ENCODE data around the gene CALN1. TPM values are rescaled to one million over a fixed set of nuclear protein-coding genes. Genes with fewer than 3 reads are reported as not detected.

The CALN1 gene
- polyA plus RNA-seq, 1 donor from 2014 or later = 7.8 TPM

DNA sequence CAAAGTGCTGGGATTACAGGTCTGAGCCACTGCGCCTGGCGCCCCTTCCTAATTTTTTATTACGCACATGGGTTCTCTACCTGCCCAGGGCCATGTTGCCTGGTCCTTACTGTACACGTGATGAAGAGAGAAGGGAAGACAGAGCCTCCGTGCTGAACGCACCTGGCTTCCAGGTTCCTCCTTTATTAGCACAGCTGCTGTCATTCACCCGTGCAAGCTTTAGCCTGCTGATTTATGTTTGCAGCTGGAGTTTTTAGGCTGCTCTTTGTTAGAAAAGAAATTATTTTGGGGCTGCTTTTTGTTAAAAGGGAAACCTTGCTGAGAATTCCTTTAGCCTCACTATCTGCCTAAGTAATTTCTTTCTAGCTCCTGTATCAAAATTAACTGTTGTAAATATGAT is 417.0 kb downstream of the CALN1 start:
- Histone ChIP-seq H3K9me2 (ENCODE audit: insufficient read depth, low read length) (no peaks in the 10 kb centered on the region), H2AFZ (ENCODE audit: low read depth, low read length) (no peak overlapping the region), H3K4me3 (ENCODE audit: low read length) (no peak overlapping the region), H3K27ac (ENCODE audit: low read length) (no peak overlapping the region), H3K27me3 (ENCODE audit: insufficient read depth, low read depth, low read length) (no peaks in the 10 kb centered on the region), H3K4me2 (ENCODE audit: low read length) (no peak overlapping the region), H3K9ac (ENCODE audit: low read length) (no peak overlapping the region), H3F3A (ENCODE audit: insufficient read depth, low read length, poor library complexity, severe bottlenecking) (no peaks in the 10 kb centered on the region), H4K20me1 (ENCODE audit: insufficient read depth) (no peaks in the 10 kb centered on the region), H3K36me3 (ENCODE audit: insufficient read depth, low read length) (no peaks in the 10 kb centered on the region), H3K9me3 (ENCODE audit: low read length) (no peaks in the 10 kb centered on the region), H3K79me2 (replicated peaks; ENCODE audit: insufficient read depth, low read length) (no peaks in the 10 kb centered on the region)
- TF ChIP-seq EZH2 (IDR thresholded peaks at IDR 0.05; ENCODE audit: borderline replicate concordance, insufficient read depth, low read length, poor library complexity, severe bottlenecking) (no peak), RAD21 (conservative IDR thresholded peaks at IDR 0.05) (no peak), SMC3 (conservative IDR thresholded peaks at IDR 0.05; ENCODE audit: poor library complexity) (no peak), REST (IDR thresholded peaks at IDR 0.05; ENCODE audit: borderline replicate concordance) (no peak), MXI1 (conservative IDR thresholded peaks at IDR 0.05; ENCODE audit: poor library complexity, severe bottlenecking) (no peak), TAF1 (IDR thresholded peaks at IDR 0.05; ENCODE audit: low read depth) (no peak), POLR2AphosphoS5 (IDR thresholded peaks at IDR 0.05) (no peak), CTCF (IDR thresholded peaks at IDR 0.05; ENCODE audit: poor library complexity, severe bottlenecking) (no peak), EP300 (conservative IDR thresholded peaks at IDR 0.05; ENCODE audit: poor library complexity, severe bottlenecking) (no peak)

DNA sequence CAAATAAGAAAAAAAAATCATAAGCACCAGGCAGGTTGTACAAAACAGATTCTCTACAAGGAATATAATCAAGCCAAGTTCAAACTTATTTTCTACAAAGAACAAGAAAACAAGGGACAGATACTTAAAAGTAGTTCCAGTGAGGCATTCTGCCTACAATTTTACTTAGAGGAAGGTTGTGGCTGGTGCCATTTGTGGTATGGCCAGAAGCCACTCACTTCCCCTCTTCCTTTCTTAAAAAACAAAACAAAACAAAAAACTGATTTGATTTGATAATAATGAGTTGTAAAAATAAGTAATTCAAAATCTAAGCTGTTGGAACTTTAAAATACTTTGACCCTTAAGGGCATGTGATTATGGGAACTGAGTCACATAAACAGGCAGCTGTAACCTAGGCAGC is 420.6 kb downstream of the CALN1 start:
- Histone ChIP-seq H3K4me2 (ENCODE audit: low read length) (no peak overlapping the region), H3K36me3 (ENCODE audit: insufficient read depth, low read length) (no peaks in the 10 kb centered on the region), H3K9me3 (ENCODE audit: low read length) (no peaks in the 10 kb centered on the region), H4K20me1 (ENCODE audit: insufficient read depth) (no peaks in the 10 kb centered on the region), H3K4me3 (ENCODE audit: low read length) (no peak overlapping the region), H3K27me3 (ENCODE audit: insufficient read depth, low read depth, low read length) (no peaks in the 10 kb centered on the region), H2AFZ (ENCODE audit: low read depth, low read length) (no peak overlapping the region), H3K27ac (ENCODE audit: low read length) (no peak overlapping the region), H3K9ac (ENCODE audit: low read length) (no peak overlapping the region), H3K79me2 (replicated peaks; ENCODE audit: insufficient read depth, low read length) (no peaks in the 10 kb centered on the region), H3F3A (ENCODE audit: insufficient read depth, low read length, poor library complexity, severe bottlenecking) (no peaks in the 10 kb centered on the region), H3K9me2 (ENCODE audit: insufficient read depth, low read length) (no peaks in the 10 kb centered on the region)
- TF ChIP-seq SMC3 (conservative IDR thresholded peaks at IDR 0.05; ENCODE audit: poor library complexity) (no peak), EP300 (conservative IDR thresholded peaks at IDR 0.05; ENCODE audit: poor library complexity, severe bottlenecking) (no peak), REST (IDR thresholded peaks at IDR 0.05; ENCODE audit: borderline replicate concordance) (no peak), RAD21 (conservative IDR thresholded peaks at IDR 0.05) (no peak), POLR2AphosphoS5 (IDR thresholded peaks at IDR 0.05) (no peak), EZH2 (IDR thresholded peaks at IDR 0.05; ENCODE audit: borderline replicate concordance, insufficient read depth, low read length, poor library complexity, severe bottlenecking) (no peak), MXI1 (conservative IDR thresholded peaks at IDR 0.05; ENCODE audit: poor library complexity, severe bottlenecking) (no peak), TAF1 (IDR thresholded peaks at IDR 0.05; ENCODE audit: low read depth) (no peak)

Measured in neural cell (in vitro differentiated cells).